ENCODE data around the gene MPZL1. TPM values are rescaled to one million over a fixed set of nuclear protein-coding genes. Genes with fewer than 3 reads are reported as not detected.

MPZL1 gene
- total and polyA plus RNA-seq, 12 donors: 12.1 to 101 (median 62.8) TPM

- 97 to 100% (median 99%) methylated on average over 1 of the region's 1 CpG for WGBS, 4 donors
- intact Hi-C loops (cut with DNase I): no loop called here
- TF ChIP-seq, protein P1, sequence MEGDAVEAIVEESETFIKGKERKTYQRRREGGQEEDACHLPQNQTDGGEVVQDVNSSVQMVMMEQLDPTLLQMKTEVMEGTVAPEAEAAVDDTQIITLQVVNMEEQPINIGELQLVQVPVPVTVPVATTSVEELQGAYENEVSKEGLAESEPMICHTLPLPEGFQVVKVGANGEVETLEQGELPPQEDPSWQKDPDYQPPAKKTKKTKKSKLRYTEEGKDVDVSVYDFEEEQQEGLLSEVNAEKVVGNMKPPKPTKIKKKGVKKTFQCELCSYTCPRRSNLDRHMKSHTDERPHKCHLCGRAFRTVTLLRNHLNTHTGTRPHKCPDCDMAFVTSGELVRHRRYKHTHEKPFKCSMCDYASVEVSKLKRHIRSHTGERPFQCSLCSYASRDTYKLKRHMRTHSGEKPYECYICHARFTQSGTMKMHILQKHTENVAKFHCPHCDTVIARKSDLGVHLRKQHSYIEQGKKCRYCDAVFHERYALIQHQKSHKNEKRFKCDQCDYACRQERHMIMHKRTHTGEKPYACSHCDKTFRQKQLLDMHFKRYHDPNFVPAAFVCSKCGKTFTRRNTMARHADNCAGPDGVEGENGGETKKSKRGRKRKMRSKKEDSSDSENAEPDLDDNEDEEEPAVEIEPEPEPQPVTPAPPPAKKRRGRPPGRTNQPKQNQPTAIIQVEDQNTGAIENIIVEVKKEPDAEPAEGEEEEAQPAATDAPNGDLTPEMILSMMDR (IDR thresholded peaks at IDR 0.05): no peak
- TF ChIP-seq POLR2A (IDR thresholded peaks at IDR 0.05): no peak
Observed at GRCh38 chr1:167776616-167777268, 55.0 kb downstream of the MPZL1 start.

DNA sequence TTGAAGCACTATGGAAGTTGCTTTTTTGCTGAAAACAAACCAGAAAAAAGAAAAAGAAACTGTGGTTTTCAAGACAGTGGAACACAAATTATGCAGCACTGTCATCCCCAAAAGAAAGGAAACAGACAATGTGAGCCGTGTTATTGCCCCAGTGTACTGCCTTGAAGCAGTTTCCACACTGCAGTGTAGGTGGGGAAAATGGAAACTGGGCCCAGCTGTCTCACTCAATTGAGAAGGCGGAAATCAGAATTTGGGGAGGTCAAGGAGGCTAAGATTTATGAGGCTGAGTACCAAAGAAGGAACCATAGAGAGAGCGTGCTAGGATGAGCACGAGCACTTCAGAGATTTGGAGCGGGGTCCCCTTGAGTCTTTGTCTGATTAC, 55.5 kb downstream of the MPZL1 start:
- no peak for DNase-seq
- intact Hi-C loops (cut with DNase I): no loop called here
- Histone ChIP-seq H3K27me3 (no peaks in the 10 kb centered on the region), H3K4me1 (replicated peaks in 1 of 2) (no peaks in the 10 kb centered on the region), H3K27ac (no peak overlapping the region), H3K36me3 (replicated peaks in 1 of 2) (peaks cover 0 to 27% of the 10 kb centered on the region in 2 donors), H3K9me3 (replicated peaks in 1 of 3) (no peaks in the 10 kb centered on the region), H3K4me3 (no peak overlapping the region)
- WGBS, 4 donors: 93 to 98% (median 97%) methylated on average over 5 of the region's 5 CpGs
- TF ChIP-seq, protein P1 (IDR thresholded peaks at IDR 0.05): no peak
- TF ChIP-seq POLR2A (IDR thresholded peaks at IDR 0.05): no peak

More at GRCh38 chr1:167776616-167777268, 55.0 kb downstream of the MPZL1 start:
- Histone ChIP-seq H3K4me3 (no peak overlapping the region), H3K9me3 (replicated peaks in 1 of 3) (no peaks in the 10 kb centered on the region), H3K27ac (no peak overlapping the region), H3K27me3 (no peaks in the 10 kb centered on the region), H3K36me3 (replicated peaks in 1 of 2) (peaks cover 0 to 30% of the 10 kb centered on the region in 2 donors), H3K4me1 (replicated peaks in 1 of 2) (no peaks in the 10 kb centered on the region)
- no peak for DNase-seq

- intact Hi-C loops (cut with DNase I): no loop called here
Observed at GRCh38 chr1:167781558-167781957, 59.8 kb downstream of the MPZL1 start.

GRCh38 chr1:167782946-167783345, 61.2 kb downstream of the MPZL1 start:
- no peaks in the 10 kb centered on the region for H3K4me1 ChIP-seq (replicated peaks in 1 of 2)
- no peak overlapping the region for H3K4me3 ChIP-seq
- H3K27ac ChIP-seq: no peak overlapping the region
- H3K27me3 ChIP-seq: no peaks in the 10 kb centered on the region
- H3K36me3 ChIP-seq (replicated peaks in 1 of 2): peaks cover 0 to 13% of the 10 kb centered on the region in 2 donors
- no peaks in the 10 kb centered on the region for H3K9me3 ChIP-seq (replicated peaks in 1 of 3)
- WGBS, 4 donors: 96 to 100% (median 99%) methylated on average over 1 of the region's 1 CpG
- TF ChIP-seq POLR2A (IDR thresholded peaks at IDR 0.05): no peak
- no peak for DNase-seq
- intact Hi-C loops (cut with DNase I): no loop called here

More at GRCh38 chr1:167781558-167781957, 59.8 kb downstream of the MPZL1 start:
- Histone ChIP-seq H3K36me3 (replicated peaks in 1 of 2) (peaks cover 0 to 18% of the 10 kb centered on the region in 2 donors), H3K4me1 (replicated peaks in 1 of 2) (no peaks in the 10 kb centered on the region), H3K27ac (no peak overlapping the region), H3K27me3 (no peaks in the 10 kb centered on the region), H3K9me3 (replicated peaks in 1 of 3) (no peaks in the 10 kb centered on the region), H3K4me3 (no peak overlapping the region)
- no peak for TF ChIP-seq POLR2A (IDR thresholded peaks at IDR 0.05)
- DNase-seq: no peak
- WGBS, 4 donors: 98 to 100% (median 99%) methylated on average over 2 of the region's 2 CpGs

- Histone ChIP-seq H3K4me3 (no peak overlapping the region), H3K27me3 (no peaks in the 10 kb centered on the region), H3K4me1 (replicated peaks in 1 of 2) (no peaks in the 10 kb centered on the region), H3K9me3 (replicated peaks in 1 of 3) (no peaks in the 10 kb centered on the region), H3K27ac (no peak overlapping the region), H3K36me3 (replicated peaks in 1 of 2) (peaks cover 0 to 19% of the 10 kb centered on the region in 2 donors)
- no peak for TF ChIP-seq POLR2A (IDR thresholded peaks at IDR 0.05)
- TF ChIP-seq, protein P1 (IDR thresholded peaks at IDR 0.05): no peak
- no peak for DNase-seq
- intact Hi-C loops (cut with DNase I): no loop called here
- 92 to 95% (median 94%) methylated on average over 3 of the region's 3 CpGs for WGBS, 4 donors
Observed at GRCh38 chr1:167784876-167785550, 63.2 kb downstream of the MPZL1 start.
